DND-41 (cell line): ENCODE measurements around the gene SERINC5.

Source experiments
- ATAC-seq: fragments of 200-7000 bp; cut with Tn5 transposase; 3 replicates; pipeline ENCODE4 v1.9.1; 2021; ENCODE audit warnings: low read depth; ENCODE audit not compliant: insufficient read depth
- DNase-seq: peaks from one replicate; pipeline ENCODE4 v3.0.0-alpha.2; 2020
- H2AFZ ChIP-seq: 2 replicates; pipeline ENCODE4 v1.6.0; 2012; ENCODE audit warnings: low read depth, low read length
- H3K27ac ChIP-seq: 2 replicates; pipeline ENCODE4 v1.5.1; 2012; ENCODE audit warnings: low read length, inconsistent platforms
- H3K27me3 ChIP-seq: fragments of 200-600 bp; sonication (generic); 2 replicates; pipeline ENCODE4 v1.6.0; 2012; ENCODE audit warnings: low read length, mild to moderate bottlenecking, inconsistent platforms; ENCODE audit not compliant: insufficient read depth, poor library complexity
- H3K36me3 ChIP-seq: 2 replicates; pipeline ENCODE4 v1.5.1; 2012; ENCODE audit warnings: low read length, inconsistent platforms; ENCODE audit not compliant: insufficient read depth
- H3K4me1 ChIP-seq: 2 replicates; pipeline ENCODE4 v1.5.1; 2012; ENCODE audit warnings: mild to moderate bottlenecking, low read length; ENCODE audit not compliant: insufficient read depth
- H3K4me2 ChIP-seq: 2 replicates; pipeline ENCODE4 v1.6.0; 2012; ENCODE audit warnings: mild to moderate bottlenecking, moderate library complexity, low read length, inconsistent platforms; ENCODE audit not compliant: insufficient read depth
- H3K4me3 ChIP-seq, 2 experiments: fragments of 200-600 bp in 1 of 2; shearing (Covaris generic) in 1 of 2; 2 replicates each; pipeline ENCODE4 v1.5.1; 2012 to 2016; ENCODE audit warnings: inconsistent platforms in 2 of 2, low read length in 2 of 2, mild to moderate bottlenecking in 2 of 2, low read depth in 1 of 2, moderate library complexity in 1 of 2
- H3K79me2 ChIP-seq: 2 replicates; pipeline ENCODE4 v1.6.0; 2012; ENCODE audit warnings: low read length, inconsistent platforms; ENCODE audit not compliant: insufficient read depth
- H3K9ac ChIP-seq: 2 replicates; pipeline ENCODE4 v1.6.0; 2012; ENCODE audit warnings: low read depth, mild to moderate bottlenecking, inconsistent platforms, low read length, moderate library complexity
- H3K9me3 ChIP-seq: 2 replicates; pipeline ENCODE4 v1.5.1; 2012; ENCODE audit warnings: low read length, moderate library complexity, mild to moderate bottlenecking, inconsistent platforms; ENCODE audit not compliant: insufficient read depth, severe bottlenecking
- H4K20me1 ChIP-seq: 2 replicates; pipeline ENCODE4 v1.6.0; 2012; ENCODE audit warnings: low read length; ENCODE audit not compliant: insufficient read depth
- CTCF ChIP-seq: IDR thresholded peaks from 2 replicates; pipeline ENCODE4 v1.5.1; 2012; ENCODE audit warnings: borderline replicate concordance, low read length, moderate library complexity, mild to moderate bottlenecking; ENCODE audit not compliant: poor library complexity, severe bottlenecking; ENCODE audit errors: extremely low read depth
- EZH2 ChIP-seq: IDR thresholded peaks from 3 replicates; pipeline ENCODE4 v1.6.1; 2012; ENCODE audit warnings: borderline replicate concordance, low read depth, mild to moderate bottlenecking, moderate library complexity, low read length, inconsistent platforms; ENCODE audit not compliant: severe bottlenecking

SERINC5 gene

DNA sequence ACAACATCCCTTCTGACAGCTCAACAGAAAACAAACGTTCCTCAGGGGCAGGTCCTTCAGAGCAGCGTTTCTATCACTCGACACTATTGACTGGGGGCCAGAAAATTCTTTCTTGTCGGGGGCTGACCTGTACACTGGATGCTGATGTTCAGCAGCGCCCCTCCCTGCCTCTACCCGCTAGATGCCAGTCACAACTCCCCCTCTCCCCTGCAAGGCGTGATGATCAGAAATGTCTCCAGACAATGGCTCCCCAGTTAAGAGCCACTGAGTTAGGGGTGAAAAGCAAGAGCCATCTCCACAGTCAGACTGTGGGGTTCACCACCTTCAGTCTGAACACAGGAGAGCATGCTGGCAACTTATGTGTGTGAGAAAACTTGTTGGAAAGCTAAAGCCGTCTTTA, 39.8 kb downstream of the SERINC5 start:
- TF ChIP-seq EZH2 (no peak), CTCF (no peak)
- Histone ChIP-seq H3K27ac (no peak overlapping the region), H3K79me2 (peaks cover 92% of the 10 kb centered on the region), H4K20me1 (peaks cover 19% of the 10 kb centered on the region), H3K9me3 (no peaks in the 10 kb centered on the region), H3K9ac (no peak overlapping the region), H3K4me3 (no peak overlapping the region), H3K4me1 (peaks cover 11% of the 10 kb centered on the region), H3K27me3 (no peaks in the 10 kb centered on the region), H2AFZ (no peak overlapping the region), H3K36me3 (peaks cover 10% of the 10 kb centered on the region), H3K4me2 (no peak overlapping the region)
- no peak for DNase-seq
- ATAC-seq = no peak

- H3K4me1 ChIP-seq = peaks cover 7% of the 10 kb centered on the region
- H4K20me1 ChIP-seq = peaks cover 22% of the 10 kb centered on the region
- no peak overlapping the region for H3K4me2 ChIP-seq
- H3K4me3 ChIP-seq = no peak overlapping the region
- peaks cover 11% of the 10 kb centered on the region; the same call in 1 of the 2 replicates for H3K36me3 ChIP-seq
- H3K27ac ChIP-seq = no peak overlapping the region
- H3K27me3 ChIP-seq = no peaks in the 10 kb centered on the region
- H3K9ac ChIP-seq = no peak overlapping the region
- DNase-seq (no peak), ATAC-seq (no peak)
- H2AFZ ChIP-seq = no peak overlapping the region
- peaks cover 92% of the 10 kb centered on the region for H3K79me2 ChIP-seq
- no peaks in the 10 kb centered on the region for H3K9me3 ChIP-seq
- TF ChIP-seq CTCF (no peak), EZH2 (no peak)
Measured at GRCh38 chr5:80215523-80215922, 40.3 kb downstream of the SERINC5 start.

- H4K20me1 ChIP-seq = peaks cover 18% of the 10 kb centered on the region
- TF ChIP-seq EZH2 (no peak), CTCF (no peak)
- H3K9ac ChIP-seq = no peak overlapping the region
- 0 out of 2 replicates have a peak, but pooled peaks cover 4% of the 10 kb centered on the region for H3K4me1 ChIP-seq
- H3K27me3 ChIP-seq = no peaks in the 10 kb centered on the region
- DNase-seq (no peak), ATAC-seq (no peak)
- H3K27ac ChIP-seq = peak overlapping the region; percentile 33; the same call in 1 of the 2 replicates
- no peak overlapping the region for H3K4me2 ChIP-seq
- H3K4me3 ChIP-seq = no peak overlapping the region
- peaks cover 94% of the 10 kb centered on the region for H3K79me2 ChIP-seq
- no peak overlapping the region for H2AFZ ChIP-seq
- peaks cover 15% of the 10 kb centered on the region; the same call in 1 of the 2 replicates for H3K36me3 ChIP-seq
- H3K9me3 ChIP-seq = no peaks in the 10 kb centered on the region
Measured at GRCh38 chr5:80213466-80213865, 42.4 kb downstream of the SERINC5 start.
